Globus pallidus (tissue), 1 donor: ENCODE data around the gene ARHGAP24.
"Not testable (repeated sequence)": the region's sequence is repeated elsewhere in the genome, so short reads cannot be mapped to it uniquely, and the experiment has no call there.

Source experiments
- DNase-seq: peaks from one replicate; pipeline ENCODE4 v3.0.0-alpha.2; 2015; ENCODE audit warnings: low spot score

The ARHGAP24 gene

GRCh38 chr4:85913931-85914694 is 439.2 kb downstream of the ARHGAP24 start:
- DNase-seq = no peak

- DNase-seq = not testable (repeated sequence)
These were observed 440.6 kb downstream of the ARHGAP24 start for GRCh38 chr4:85915570-85915969.

- no peak for DNase-seq
These were observed 444.4 kb downstream of the ARHGAP24 start for GRCh38 chr4:85919200-85919887.

GRCh38 chr4:85925071-85925470 is 450.1 kb downstream of the ARHGAP24 start:
- DNase-seq = no peak

- DNase-seq = no peak
These were observed 454.0 kb downstream of the ARHGAP24 start for GRCh38 chr4:85928775-85929591.

- DNase-seq = no peak
These were observed 455.2 kb downstream of the ARHGAP24 start for GRCh38 chr4:85929961-85930665.

- DNase-seq = no peak
These were observed 457.7 kb downstream of the ARHGAP24 start for GRCh38 chr4:85932500-85933290.

GRCh38 chr4:85933291-85933640 is 458.3 kb downstream of the ARHGAP24 start:
- DNase-seq = no peak

GRCh38 chr4:85937507-85937906 is 462.6 kb downstream of the ARHGAP24 start:
- no peak for DNase-seq

GRCh38 chr4:85938062-85938461 is 463.1 kb downstream of the ARHGAP24 start:
- no peak for DNase-seq

GRCh38 chr4:85938902-85939301 is 464.0 kb downstream of the ARHGAP24 start:
- no peak for DNase-seq

- no peak for DNase-seq
These were observed 464.6 kb downstream of the ARHGAP24 start for GRCh38 chr4:85939595-85939994.

GRCh38 chr4:85940151-85940550 is 465.2 kb downstream of the ARHGAP24 start:
- DNase-seq = no peak

- DNase-seq = no peak
These were observed 467.2 kb downstream of the ARHGAP24 start for GRCh38 chr4:85942107-85942506.

GRCh38 chr4:85946821-85947220 is 471.9 kb downstream of the ARHGAP24 start:
- no peak for DNase-seq

- DNase-seq = no peak
These were observed 476.1 kb downstream of the ARHGAP24 start for GRCh38 chr4:85951099-85951498.

GRCh38 chr4:85952528-85952927 is 477.6 kb downstream of the ARHGAP24 start:
- DNase-seq = no peak

- DNase-seq = no peak
These were observed 478.2 kb downstream of the ARHGAP24 start for GRCh38 chr4:85952972-85953650.

GRCh38 chr4:85953651-85954018 is 478.7 kb downstream of the ARHGAP24 start:
- no peak for DNase-seq

- no peak for DNase-seq
These were observed 480.8 kb downstream of the ARHGAP24 start for GRCh38 chr4:85955620-85956292.
